ENCODE measurements around the gene MED7. TPM values are rescaled to one million over a fixed set of nuclear protein-coding genes. Genes with fewer than 3 reads are reported as not detected.

Gene MED7
- total and polyA plus RNA-seq, 9 of the 15 experiments (the other 6 are each of a cell fraction or from before 2014, with no cell fraction given), result 4.5 to 38.7 (median 12.2) TPM

GRCh38 chr5:157165668-157166067 is 23.0 kb upstream of the MED7 start (continued):
- no peak for TF ChIP-seq RBM15 (IDR thresholded peaks at IDR 0.05; ENCODE audit: insufficient read depth, low read length)

- no peaks in the 10 kb centered on the region for H3K9me1 ChIP-seq (ENCODE audit: control insufficient read depth, insufficient read depth, low read length)
- DNase-seq (ENCODE audit: extremely low read depth in 1 of 4, low spot score in 3 of 4) (no peak), FAIRE-seq (no peak), ATAC-seq (no peak)
- no peak overlapping the region for H3K4me3 ChIP-seq
- no peaks in the 10 kb centered on the region for H3K36me3 ChIP-seq (ENCODE audit: control insufficient read depth, insufficient read depth, low read length)
- H3K9ac ChIP-seq (ENCODE audit: insufficient read depth in 1 of 2, low read depth in 2 of 2, low read length in 2 of 2), result no peak overlapping the region
- no peak overlapping the region for H2AFZ ChIP-seq (ENCODE audit: low read depth, low read length)
- peaks cover 9 to 35% of the 10 kb centered on the region in 2 experiments; a peak in 3 of 5 replicates for H3K27me3 ChIP-seq (ENCODE audit: control insufficient read depth in 2 of 2, insufficient read depth in 2 of 2, low read length in 2 of 2)
- no peaks in the 10 kb centered on the region for H4K20me1 ChIP-seq (replicated peaks; ENCODE audit: control insufficient read depth, insufficient read depth, low read length)
- ChIA-PET CTCF (ENCODE audit: low intra/inter-chr PET ratio) (no interaction called here), POLR2A (no interaction called here)
- H3K4me1 ChIP-seq (replicated peaks in 1 of 2; ENCODE audit: control insufficient read depth in 2 of 2, insufficient read depth in 2 of 2, low read length in 2 of 2), result no peaks in the 10 kb centered on the region
- WGBS (ENCODE audit: insufficient coverage, low coverage, missing lambda C conversion rate), result 6% methylated on average over 4 of the region's 4 CpGs
- in situ Hi-C loops (cut with MboI), result no loop called here
- no peaks in the 10 kb centered on the region for H3K9me3 ChIP-seq (replicated peaks; ENCODE audit: control insufficient read depth, insufficient read depth, low read depth, low read length)
- no TSS peak for BruUV-seq (replicated peaks)
- intact Hi-C loops (cut with micrococcal nuclease), result no loop called here
- H3K79me2 ChIP-seq (ENCODE audit: control insufficient read depth, insufficient read depth, low read length), result no peaks in the 10 kb centered on the region
- H3K27ac ChIP-seq (ENCODE audit: extremely low read depth, low read depth, low read length), result no peak overlapping the region
- H3K4me2 ChIP-seq (ENCODE audit: insufficient read depth, low read length), result no peak overlapping the region
- no peak for TF ChIP-seq TBL1XR1 (IDR thresholded peaks at IDR 0.05; ENCODE audit: low read length in 2 of 2)
- TF ChIP-seq ZBTB40 (IDR thresholded peaks at IDR 0.05), result no peak
- no peak for TF ChIP-seq ZBTB40 (CRISPR knock-in tag; IDR thresholded peaks at IDR 0.05)
- TF ChIP-seq KLF13 (tag; IDR thresholded peaks at IDR 0.05; ENCODE audit: borderline replicate concordance, low read depth), result no peak
- no peak for TF ChIP-seq ZNF280B (CRISPR knock-in tag; IDR thresholded peaks at IDR 0.05)
These were observed 22.6 kb upstream of the MED7 start for GRCh38 chr5:157165261-157165660.
